Activated T-cell treated with anti-CD3 and anti-CD28 coated beads for 48 hours (primary cell): ENCODE results near the gene GNPDA1.
A peak's percentile ranks its signal among the peaks of the same experiment; 100 is the strongest.

Experiments used
- DNase-seq: peaks from one replicate; pipeline ENCODE4 v3.0.0-alpha.2; 2020; ENCODE audit warnings: low read depth

The GNPDA1 gene

GRCh38 chr5:141994511-141995136 lies 18.2 kb downstream of the GNPDA1 start:
- no peak for DNase-seq

- DNase-seq, result peak; percentile 52
Measured at GRCh38 chr5:141992349-141992963, 20.4 kb downstream of the GNPDA1 start.

- DNase-seq, result no peak
Measured at GRCh38 chr5:141989720-141990119, 23.1 kb downstream of the GNPDA1 start.

- no peak for DNase-seq
Measured at GRCh38 chr5:141986072-141986471, 26.8 kb downstream of the GNPDA1 start.

- DNase-seq, result no peak
Measured at GRCh38 chr5:141982626-141983025, 30.2 kb downstream of the GNPDA1 start.

- DNase-seq, result no peak
Measured at GRCh38 chr5:141978389-141978788, 34.4 kb downstream of the GNPDA1 start.

- DNase-seq, result no peak
Measured at GRCh38 chr5:141976176-141976575, 36.7 kb downstream of the GNPDA1 start.

GRCh38 chr5:141973871-141974595 lies 38.8 kb downstream of the GNPDA1 start:
- no peak for DNase-seq

GRCh38 chr5:141969783-141970771 lies 42.8 kb downstream of the GNPDA1 start:
- no peak for DNase-seq

- DNase-seq, result peak; percentile 96
Measured at GRCh38 chr5:141968914-141969608, 43.8 kb downstream of the GNPDA1 start, which contains the start of gene RNF14. TSS of gene RNF14 (plus strand) at chr5:141969105. CDS start at chr5:141973589, 4,484 bp downstream.

GRCh38 chr5:141966963-141967333 lies 45.9 kb downstream of the GNPDA1 start:
- DNase-seq, result no peak

GRCh38 chr5:141966275-141966962 lies 46.4 kb downstream of the GNPDA1 start:
- no peak for DNase-seq

GRCh38 chr5:141965071-141965470 lies 47.8 kb downstream of the GNPDA1 start:
- no peak for DNase-seq

GRCh38 chr5:141963701-141964100 lies 49.1 kb downstream of the GNPDA1 start:
- DNase-seq, result no peak

GRCh38 chr5:141961466-141961865 lies 51.4 kb downstream of the GNPDA1 start:
- no peak for DNase-seq

GRCh38 chr5:141960449-141961323 lies 52.1 kb downstream of the GNPDA1 start:
- peak; percentile 82 for DNase-seq

GRCh38 chr5:141960018-141960417 lies 52.8 kb downstream of the GNPDA1 start:
- no peak for DNase-seq

- no peak for DNase-seq
Measured at GRCh38 chr5:141958546-141959172, 54.2 kb downstream of the GNPDA1 start.

- DNase-seq, result no peak
Measured at GRCh38 chr5:141958113-141958512, 54.7 kb downstream of the GNPDA1 start, which contains the start of gene PCDH12. TSS of gene PCDH12 (minus strand) at chr5:141958202. CDS start at chr5:141957851, 351 bp downstream.
